PFSK-1 (cell line): ENCODE results near the gene CDC26.

Experiments used
- FOXP2 ChIP-seq: optimal IDR thresholded peaks from 2 replicates; pipeline ENCODE3; 2011; ENCODE audit warnings: borderline replicate concordance, control low read depth, inconsistent platforms; ENCODE audit not compliant: insufficient read depth; ENCODE audit errors: extremely low read length, extremely low read depth
- POLR2AphosphoS5 ChIP-seq: IDR thresholded peaks from 2 replicates; pipeline ENCODE4 v1.6.1; 2012; ENCODE audit warnings: low read depth, mild to moderate bottlenecking, control low read depth, low read length, moderate library complexity
- SIN3A ChIP-seq: IDR thresholded peaks from 2 replicates; pipeline ENCODE4 v1.6.1; 2012; ENCODE audit warnings: mild to moderate bottlenecking, low read length, moderate library complexity, borderline replicate concordance; ENCODE audit not compliant: insufficient read depth
- TAF1 ChIP-seq: IDR thresholded peaks from 2 replicates; pipeline ENCODE4 v1.6.1; 2012; ENCODE audit warnings: low read length, control low read depth, borderline replicate concordance; ENCODE audit not compliant: insufficient read depth
- TF ChIP-seq, protein P1 (sequence below), 2 experiments: IDR thresholded peaks; 2 replicates each; pipeline versions ENCODE4 v1.6.1 to v1.8.0; 2011 to 2012; ENCODE audit warnings: low read depth in 2 of 2, low read length in 2 of 2, control low read depth in 1 of 2, inconsistent platforms in 1 of 2, mild to moderate bottlenecking in 1 of 2, moderate library complexity in 1 of 2; ENCODE audit not compliant: insufficient read depth in 1 of 2

DNA sequence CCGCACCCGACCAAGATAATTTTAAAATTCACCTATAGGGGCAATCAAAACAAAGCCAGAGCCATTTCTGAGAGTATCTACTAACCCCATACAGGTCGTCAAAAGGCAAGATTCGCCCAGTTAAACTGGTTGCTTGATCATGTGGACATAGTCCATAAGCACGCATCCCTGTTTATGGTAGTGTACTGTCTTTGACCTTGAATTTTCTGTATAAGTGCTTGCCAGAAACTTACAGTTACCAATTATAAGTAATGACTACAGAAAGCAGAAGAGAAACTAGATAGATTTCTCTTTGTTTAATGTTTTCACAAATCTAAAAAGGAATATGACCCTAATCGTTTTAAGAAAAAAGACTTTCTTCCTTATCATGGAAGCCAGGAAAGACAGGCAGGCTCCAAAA lies 28.4 kb downstream of the CDC26 start:
- TF ChIP-seq SIN3A (no peak), POLR2AphosphoS5 (no peak), FOXP2 (no peak), TAF1 (no peak)
- TF ChIP-seq, protein P1, sequence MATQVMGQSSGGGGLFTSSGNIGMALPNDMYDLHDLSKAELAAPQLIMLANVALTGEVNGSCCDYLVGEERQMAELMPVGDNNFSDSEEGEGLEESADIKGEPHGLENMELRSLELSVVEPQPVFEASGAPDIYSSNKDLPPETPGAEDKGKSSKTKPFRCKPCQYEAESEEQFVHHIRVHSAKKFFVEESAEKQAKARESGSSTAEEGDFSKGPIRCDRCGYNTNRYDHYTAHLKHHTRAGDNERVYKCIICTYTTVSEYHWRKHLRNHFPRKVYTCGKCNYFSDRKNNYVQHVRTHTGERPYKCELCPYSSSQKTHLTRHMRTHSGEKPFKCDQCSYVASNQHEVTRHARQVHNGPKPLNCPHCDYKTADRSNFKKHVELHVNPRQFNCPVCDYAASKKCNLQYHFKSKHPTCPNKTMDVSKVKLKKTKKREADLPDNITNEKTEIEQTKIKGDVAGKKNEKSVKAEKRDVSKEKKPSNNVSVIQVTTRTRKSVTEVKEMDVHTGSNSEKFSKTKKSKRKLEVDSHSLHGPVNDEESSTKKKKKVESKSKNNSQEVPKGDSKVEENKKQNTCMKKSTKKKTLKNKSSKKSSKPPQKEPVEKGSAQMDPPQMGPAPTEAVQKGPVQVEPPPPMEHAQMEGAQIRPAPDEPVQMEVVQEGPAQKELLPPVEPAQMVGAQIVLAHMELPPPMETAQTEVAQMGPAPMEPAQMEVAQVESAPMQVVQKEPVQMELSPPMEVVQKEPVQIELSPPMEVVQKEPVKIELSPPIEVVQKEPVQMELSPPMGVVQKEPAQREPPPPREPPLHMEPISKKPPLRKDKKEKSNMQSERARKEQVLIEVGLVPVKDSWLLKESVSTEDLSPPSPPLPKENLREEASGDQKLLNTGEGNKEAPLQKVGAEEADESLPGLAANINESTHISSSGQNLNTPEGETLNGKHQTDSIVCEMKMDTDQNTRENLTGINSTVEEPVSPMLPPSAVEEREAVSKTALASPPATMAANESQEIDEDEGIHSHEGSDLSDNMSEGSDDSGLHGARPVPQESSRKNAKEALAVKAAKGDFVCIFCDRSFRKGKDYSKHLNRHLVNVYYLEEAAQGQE (IDR thresholded peaks at IDR 0.05; ENCODE audit: insufficient read depth in 1 of 2, low read depth in 2 of 2, low read length in 2 of 2): no peak
